AG09309 (cell line): ENCODE results near the gene GADD45B.

ENCODE experiments used
- DNase-seq: peaks from one replicate; pipeline ENCODE4 v3.0.0-alpha.2; 2010; ENCODE audit warnings: low read depth
- H3K4me3 ChIP-seq: 2 replicates; pipeline ENCODE4 v1.5.1; 2011; ENCODE audit warnings: mild to moderate bottlenecking, low read depth, low read length, moderate library complexity; ENCODE audit not compliant: control insufficient read depth
- CTCF ChIP-seq: IDR thresholded peaks from 2 replicates; pipeline ENCODE4 v1.5.1; 2011; ENCODE audit warnings: mild to moderate bottlenecking, low read depth, low read length, inconsistent platforms; ENCODE audit not compliant: insufficient read depth, control insufficient read depth; ENCODE audit errors: missing control alignments

GADD45B gene

DNA sequence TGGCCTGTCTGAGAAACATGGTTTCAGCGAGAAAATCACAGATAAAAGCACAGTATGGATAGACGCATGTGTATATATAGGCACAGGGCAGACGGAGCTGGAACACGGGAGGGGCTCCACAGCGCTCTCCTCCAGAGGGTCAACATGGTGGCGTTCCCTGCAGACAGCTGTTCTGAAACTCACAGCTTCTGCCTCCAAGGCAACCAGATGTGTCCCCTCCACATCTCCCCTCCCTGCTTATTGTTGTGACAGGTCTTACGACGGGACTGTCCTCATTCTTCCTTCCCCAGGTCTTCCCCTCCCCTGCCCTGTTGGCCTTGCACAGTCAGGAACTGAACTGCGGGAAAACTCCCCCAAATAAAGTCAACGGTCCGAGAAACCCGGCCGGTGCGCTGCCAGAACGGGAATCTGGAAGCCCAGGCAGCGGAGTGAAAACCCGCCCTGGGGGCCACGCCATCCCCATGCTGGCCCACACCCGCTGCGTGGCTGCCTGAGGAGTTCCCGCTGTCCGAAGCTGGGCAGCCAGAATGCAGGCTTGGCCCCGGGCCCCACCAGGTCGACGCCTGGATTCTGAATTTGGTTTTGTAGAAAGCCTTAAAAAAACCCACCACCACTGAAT is 45.9 kb upstream of the GADD45B start:
- no peak for TF ChIP-seq CTCF
- no peak for DNase-seq
- no peak overlapping the region for H3K4me3 ChIP-seq

DNA sequence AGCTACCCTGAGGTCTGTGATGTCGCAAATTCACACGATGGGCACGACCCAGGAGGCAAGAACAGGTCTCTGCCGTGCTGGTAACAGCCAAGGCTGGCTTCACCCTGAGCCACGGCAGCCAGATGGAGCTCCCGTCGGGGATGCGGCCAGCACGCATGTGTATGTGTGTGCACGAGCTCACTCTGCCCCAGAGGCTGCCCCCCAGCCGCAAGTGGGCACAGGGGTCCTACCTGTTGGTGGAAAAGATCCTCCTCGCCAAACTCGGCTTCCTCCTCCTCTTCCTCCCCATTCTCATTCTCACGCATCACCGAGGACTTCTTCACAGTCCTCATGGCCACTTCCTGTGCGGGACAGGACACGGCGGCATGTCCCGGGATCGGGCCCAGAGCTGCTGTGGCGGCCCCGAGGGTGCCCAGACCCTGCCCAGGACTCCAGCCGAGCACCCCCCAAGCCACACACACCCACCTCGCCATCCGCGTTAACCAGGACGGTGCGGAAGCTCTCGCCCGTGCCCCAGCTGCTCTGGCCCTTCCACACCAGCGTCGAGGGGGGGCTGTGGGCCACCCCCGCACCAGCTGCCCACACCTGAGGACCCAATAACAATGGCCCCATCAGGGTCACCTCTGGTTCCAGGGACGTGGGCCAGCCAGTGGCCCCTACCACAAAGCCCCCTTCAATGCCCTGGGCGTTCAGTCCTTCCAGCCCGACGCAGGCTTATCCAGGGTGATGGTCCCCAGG is 44.4 kb upstream of the GADD45B start:
- no peak for DNase-seq
- H3K4me3 ChIP-seq = no peak overlapping the region
- TF ChIP-seq CTCF = no peak

GRCh38 chr19:2432131-2432848 is 43.6 kb upstream of the GADD45B start:
- no peak overlapping the region for H3K4me3 ChIP-seq
- TF ChIP-seq CTCF = no peak
- no peak for DNase-seq

- no peak for TF ChIP-seq CTCF
- H3K4me3 ChIP-seq = no peak overlapping the region
- DNase-seq = no peak
These were observed 42.1 kb upstream of the GADD45B start for GRCh38 chr19:2433854-2434253.

GRCh38 chr19:2434267-2434666 is 41.7 kb upstream of the GADD45B start:
- H3K4me3 ChIP-seq = no peak overlapping the region
- DNase-seq = no peak
- TF ChIP-seq CTCF = no peak

GRCh38 chr19:2434721-2435265 is 41.1 kb upstream of the GADD45B start:
- no peak overlapping the region for H3K4me3 ChIP-seq
- no peak for TF ChIP-seq CTCF

More at GRCh38 chr19:2434721-2435265, 41.1 kb upstream of the GADD45B start:
- no peak for DNase-seq
